NT2/D1 (cell line): Measurements from ENCODE around the gene SLC8A1.

Experiments used
- DNase-seq: peaks from one replicate; pipeline ENCODE4 v3.0.0-alpha.2; 2011; ENCODE audit warnings: low read depth, low spot score
- H3K27me3 ChIP-seq: 2 replicates; pipeline ENCODE4 v1.6.0; 2011; ENCODE audit warnings: mild to moderate bottlenecking; ENCODE audit not compliant: insufficient read length, insufficient read depth
- H3K36me3 ChIP-seq: 2 replicates; pipeline ENCODE4 v1.6.1; 2011; ENCODE audit warnings: mild to moderate bottlenecking, low read length, mixed read lengths; ENCODE audit not compliant: insufficient read depth, insufficient read length
- H3K4me1 ChIP-seq: 2 replicates; pipeline ENCODE4 v1.5.1; 2011; ENCODE audit not compliant: insufficient read depth, insufficient read length
- H3K4me3 ChIP-seq: 2 replicates; pipeline ENCODE4 v1.5.1; 2011; ENCODE audit warnings: low read depth; ENCODE audit not compliant: insufficient read length
- H3K9ac ChIP-seq: 2 replicates; pipeline ENCODE4 v1.6.0; 2011; ENCODE audit warnings: low read depth; ENCODE audit not compliant: insufficient read length
- H3K9me3 ChIP-seq: 2 replicates; pipeline ENCODE4 v1.5.1; 2011; ENCODE audit warnings: mild to moderate bottlenecking, low read length; ENCODE audit not compliant: insufficient read depth
- SUZ12 ChIP-seq: IDR thresholded peaks from 2 replicates; pipeline ENCODE4 v1.6.1; 2011; ENCODE audit not compliant: insufficient read length, insufficient read depth; ENCODE audit errors: extremely low read depth
- YY1 ChIP-seq: IDR thresholded peaks from 2 replicates; pipeline ENCODE4 v1.6.1; 2011; ENCODE audit not compliant: insufficient read length, insufficient read depth
- ZNF274 ChIP-seq: IDR thresholded peaks from 2 replicates; pipeline ENCODE4 v1.6.1; 2011; ENCODE audit warnings: mild to moderate bottlenecking, low read depth, low read length

SLC8A1 gene

GRCh38 chr2:40485854-40486253 lies 34.0 kb upstream of the SLC8A1 start:
- no peaks in the 10 kb centered on the region for H3K4me1 ChIP-seq
- no peak for DNase-seq
- no peaks in the 10 kb centered on the region for H3K27me3 ChIP-seq
- no peaks in the 10 kb centered on the region for H3K36me3 ChIP-seq
- no peak overlapping the region for H3K9ac ChIP-seq
- TF ChIP-seq SUZ12 (no peak), ZNF274 (no peak), YY1 (no peak)
- no peaks in the 10 kb centered on the region for H3K9me3 ChIP-seq
- H3K4me3 ChIP-seq: no peak overlapping the region

GRCh38 chr2:40485318-40485717 lies 33.4 kb upstream of the SLC8A1 start:
- no peak overlapping the region for H3K9ac ChIP-seq
- no peaks in the 10 kb centered on the region for H3K27me3 ChIP-seq
- TF ChIP-seq YY1: no peak
- no peak for TF ChIP-seq SUZ12
- TF ChIP-seq ZNF274: no peak
- H3K9me3 ChIP-seq: no peaks in the 10 kb centered on the region
- H3K36me3 ChIP-seq: no peaks in the 10 kb centered on the region
- no peak overlapping the region for H3K4me3 ChIP-seq
- no peak for DNase-seq
- H3K4me1 ChIP-seq: no peaks in the 10 kb centered on the region

DNA sequence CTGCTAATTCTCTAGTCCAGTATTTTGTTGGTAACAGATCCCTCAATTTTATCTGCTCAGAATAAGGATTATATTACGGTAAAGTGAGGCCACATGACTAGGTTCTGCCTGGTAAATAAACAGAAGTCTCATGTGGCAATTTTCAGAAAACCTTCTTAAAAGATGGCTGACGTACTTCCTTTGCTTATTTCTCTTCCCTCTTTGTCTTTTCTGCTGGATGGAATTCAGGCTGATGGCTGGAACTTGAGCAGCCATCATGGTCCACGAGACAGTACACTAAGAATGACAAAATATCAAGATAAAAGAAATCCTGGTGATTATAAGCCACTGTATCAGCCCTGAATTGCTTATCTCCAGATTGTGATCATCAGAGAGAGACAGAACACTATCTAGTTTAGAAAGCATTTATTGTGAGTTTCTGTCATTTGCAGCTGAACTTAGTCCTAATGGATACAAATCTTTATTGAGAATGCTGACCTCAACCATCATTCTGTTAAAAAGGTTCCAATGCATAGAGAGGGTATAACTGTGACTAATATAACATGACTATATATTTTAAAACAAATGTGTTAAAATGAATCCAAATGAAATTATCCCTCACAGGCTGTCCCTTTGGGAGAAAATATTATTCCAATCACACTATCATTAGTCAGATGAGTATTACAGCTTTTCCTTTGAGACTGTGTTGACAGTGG lies 31.8 kb upstream of the SLC8A1 start:
- TF ChIP-seq YY1: no peak
- TF ChIP-seq SUZ12: no peak
- no peak for TF ChIP-seq ZNF274
- H3K9me3 ChIP-seq: no peaks in the 10 kb centered on the region
- no peak overlapping the region for H3K4me3 ChIP-seq
- H3K9ac ChIP-seq: no peak overlapping the region
- no peaks in the 10 kb centered on the region for H3K27me3 ChIP-seq
- H3K4me1 ChIP-seq: no peaks in the 10 kb centered on the region
- H3K36me3 ChIP-seq: no peaks in the 10 kb centered on the region
- no peak for DNase-seq

GRCh38 chr2:40480596-40480995 lies 28.7 kb upstream of the SLC8A1 start:
- no peak for TF ChIP-seq YY1
- TF ChIP-seq SUZ12: no peak
- no peak for TF ChIP-seq ZNF274
- Histone ChIP-seq H3K9me3 (no peaks in the 10 kb centered on the region), H3K9ac (no peak overlapping the region), H3K4me1 (no peaks in the 10 kb centered on the region), H3K27me3 (no peaks in the 10 kb centered on the region), H3K36me3 (no peaks in the 10 kb centered on the region), H3K4me3 (no peak overlapping the region)
- DNase-seq: no peak

DNA sequence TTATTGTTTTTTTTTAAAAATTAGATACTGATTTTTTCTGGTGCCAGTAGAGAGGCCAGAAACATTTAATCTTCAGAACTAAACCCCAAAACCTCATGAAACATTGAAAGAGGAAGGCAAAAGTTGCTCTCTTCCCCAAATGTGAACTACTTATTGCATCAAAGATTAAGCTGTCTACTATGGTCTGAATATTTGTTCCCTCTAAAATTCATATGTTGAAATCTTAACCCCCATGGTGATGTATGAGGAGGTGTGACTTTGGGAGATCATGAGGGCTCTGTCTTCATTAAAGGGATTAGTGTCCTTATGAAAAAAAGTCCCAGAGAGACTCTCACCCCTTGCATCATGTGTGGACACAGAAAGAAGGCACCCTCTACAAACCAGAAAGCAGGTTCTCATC lies 28.2 kb upstream of the SLC8A1 start:
- no peaks in the 10 kb centered on the region for H3K36me3 ChIP-seq
- no peak overlapping the region for H3K9ac ChIP-seq
- TF ChIP-seq ZNF274: no peak
- no peak for TF ChIP-seq SUZ12
- no peak for TF ChIP-seq YY1
- no peaks in the 10 kb centered on the region for H3K9me3 ChIP-seq
- H3K4me3 ChIP-seq: no peak overlapping the region
- H3K27me3 ChIP-seq: no peaks in the 10 kb centered on the region
- H3K4me1 ChIP-seq: no peaks in the 10 kb centered on the region
- DNase-seq: no peak

DNA sequence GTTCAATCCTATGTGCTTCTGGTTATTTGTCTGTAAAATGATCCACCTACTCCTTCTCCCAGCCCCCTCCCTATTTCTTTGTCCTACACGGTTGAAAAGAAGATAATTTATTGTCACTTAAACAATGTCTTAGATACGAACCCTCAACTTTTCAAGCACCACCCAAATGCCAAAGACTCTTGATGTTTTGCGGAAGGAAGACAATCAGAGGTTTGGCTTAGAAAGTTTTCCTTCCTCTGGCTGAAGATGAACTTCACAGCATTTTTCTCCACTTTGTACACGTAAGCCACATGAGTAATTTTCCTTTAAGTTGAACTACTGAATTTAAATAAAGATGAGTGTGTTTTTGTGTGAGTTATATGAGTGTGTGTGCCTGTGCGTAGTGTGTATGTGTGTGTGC lies 25.5 kb upstream of the SLC8A1 start:
- no peak for DNase-seq
- H3K27me3 ChIP-seq: no peaks in the 10 kb centered on the region
- H3K9ac ChIP-seq: no peak overlapping the region
- H3K36me3 ChIP-seq: no peaks in the 10 kb centered on the region
- H3K4me1 ChIP-seq: no peaks in the 10 kb centered on the region
- TF ChIP-seq SUZ12: no peak
- TF ChIP-seq YY1: no peak
- no peak for TF ChIP-seq ZNF274
- no peak overlapping the region for H3K4me3 ChIP-seq
- H3K9me3 ChIP-seq: no peaks in the 10 kb centered on the region

DNA sequence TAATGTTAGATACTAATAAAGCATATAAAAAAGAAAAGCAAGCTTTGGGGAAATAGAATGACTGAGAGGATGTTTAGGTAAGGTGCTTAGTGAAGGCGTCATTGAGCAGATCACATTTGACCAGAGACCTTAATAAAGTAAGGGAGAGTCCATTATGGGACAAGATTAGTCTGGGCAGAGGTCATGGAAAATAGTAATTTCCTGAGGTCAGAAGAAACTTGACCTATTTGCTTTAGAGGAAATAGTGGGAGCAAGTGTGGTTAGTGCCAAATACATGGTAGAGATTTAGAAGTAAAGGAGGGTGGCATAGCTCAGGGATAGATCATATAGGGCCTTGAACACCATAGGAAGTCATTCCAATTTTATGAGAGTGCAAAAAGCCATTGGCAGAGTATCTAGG lies 24.5 kb upstream of the SLC8A1 start:
- Histone ChIP-seq H3K9me3 (no peaks in the 10 kb centered on the region), H3K4me1 (no peaks in the 10 kb centered on the region), H3K36me3 (no peaks in the 10 kb centered on the region), H3K27me3 (no peaks in the 10 kb centered on the region), H3K4me3 (no peak overlapping the region), H3K9ac (no peak overlapping the region)
- TF ChIP-seq YY1: no peak
- no peak for TF ChIP-seq ZNF274
- TF ChIP-seq SUZ12: no peak
- no peak for DNase-seq

DNA sequence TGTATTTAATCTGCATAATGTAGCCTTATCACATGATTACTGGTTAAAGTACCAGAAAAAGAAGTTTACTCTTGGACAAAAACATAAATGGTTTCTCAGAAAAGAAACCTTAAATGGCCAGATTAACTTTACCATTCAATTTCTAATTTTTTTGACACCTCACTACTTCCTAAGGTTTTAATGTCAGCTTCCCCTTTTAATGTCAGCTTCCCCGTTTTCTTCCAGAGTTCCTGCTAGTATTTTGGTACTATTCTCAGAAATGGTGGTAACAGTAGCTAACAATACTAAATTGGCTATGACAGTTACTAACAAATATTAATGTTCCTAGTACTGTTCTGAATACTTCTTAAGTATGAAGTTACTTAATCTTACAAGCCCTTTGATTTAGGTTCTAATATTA lies 22.4 kb upstream of the SLC8A1 start:
- no peak for DNase-seq
- H3K27me3 ChIP-seq: no peaks in the 10 kb centered on the region
- no peaks in the 10 kb centered on the region for H3K9me3 ChIP-seq
- H3K9ac ChIP-seq: no peak overlapping the region
- no peak for TF ChIP-seq YY1
- no peak for TF ChIP-seq ZNF274
- no peak for TF ChIP-seq SUZ12
- H3K36me3 ChIP-seq: no peaks in the 10 kb centered on the region
- no peaks in the 10 kb centered on the region for H3K4me1 ChIP-seq
- no peak overlapping the region for H3K4me3 ChIP-seq
